Stimulated activated CD8-positive, alpha-beta memory T cell treated with anti-CD3 and anti-CD28 coated beads, Interleukin-4, amount 100 ng/mL, for 4 hours (primary cell): Measurements from ENCODE around the gene ATP1A1.

Experiments
- DNase-seq, 2 donors: peaks; one replicate each; pipeline ENCODE4 v3.0.0-alpha.2; 2020; ENCODE audit warnings: low read depth in 2 of 2, low spot score in 1 of 2

The ATP1A1 gene

DNA sequence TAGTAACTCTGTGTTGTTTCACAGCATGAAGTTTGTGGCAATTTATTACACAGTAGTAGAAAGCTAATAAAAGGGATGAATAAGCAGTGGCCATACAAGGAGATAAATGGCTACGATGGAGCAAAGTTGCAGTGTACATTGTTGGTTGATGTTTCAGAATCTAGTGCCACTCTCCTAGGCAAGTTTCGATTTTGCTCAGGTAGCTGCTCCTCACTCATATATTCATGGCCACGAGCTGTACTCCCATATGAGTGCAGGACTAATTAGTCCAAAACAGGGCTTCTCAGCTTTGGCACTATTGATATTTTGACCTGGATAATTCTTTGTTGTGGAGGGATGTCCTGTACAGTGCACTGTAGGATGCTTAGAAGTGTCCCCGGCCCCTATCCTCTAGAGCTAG is 30.0 kb upstream of the ATP1A1 start:
- no peak for DNase-seq

DNA sequence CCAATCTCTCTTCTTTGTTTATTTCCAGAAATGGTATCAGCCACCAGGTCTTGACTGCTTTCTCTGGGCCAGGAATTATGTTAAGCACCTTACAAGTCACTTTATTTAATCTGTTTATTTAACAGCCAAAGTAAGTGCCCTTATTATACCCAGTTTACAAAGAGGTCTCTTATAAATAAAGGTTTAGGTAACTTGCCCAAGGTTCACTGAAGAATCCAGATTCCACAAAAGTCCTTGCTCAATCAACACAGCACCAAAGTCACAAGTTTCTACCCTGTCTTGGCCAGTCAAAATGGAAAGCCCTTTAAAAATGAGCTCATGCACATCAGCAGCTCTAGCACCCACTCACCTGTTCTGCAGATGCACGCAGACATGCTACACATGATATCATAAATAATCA is 28.0 kb upstream of the ATP1A1 start:
- no peak for DNase-seq

DNA sequence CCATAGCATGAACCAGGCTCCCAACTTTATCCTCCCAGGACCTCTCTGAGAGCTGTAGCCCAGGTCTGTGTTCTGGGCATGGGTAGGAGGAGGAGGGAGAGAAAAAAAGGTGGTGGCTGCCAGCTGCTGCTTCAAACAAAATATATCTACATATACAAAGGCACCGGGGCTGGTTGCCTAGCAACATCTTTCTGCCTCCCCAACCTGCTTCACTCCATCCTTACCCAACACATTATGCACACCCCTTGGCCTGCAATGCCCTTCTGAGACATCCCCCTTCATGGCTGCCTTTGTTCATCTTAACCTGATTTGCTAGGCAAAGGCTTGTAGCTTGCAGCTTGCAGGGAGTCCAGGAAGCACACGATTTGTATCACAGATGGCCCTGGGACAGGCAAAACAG is 27.2 kb upstream of the ATP1A1 start:
- no peak for DNase-seq

GRCh38 chr1:116346943-116347673 is 25.9 kb upstream of the ATP1A1 start:
- DNase-seq: no peak

DNA sequence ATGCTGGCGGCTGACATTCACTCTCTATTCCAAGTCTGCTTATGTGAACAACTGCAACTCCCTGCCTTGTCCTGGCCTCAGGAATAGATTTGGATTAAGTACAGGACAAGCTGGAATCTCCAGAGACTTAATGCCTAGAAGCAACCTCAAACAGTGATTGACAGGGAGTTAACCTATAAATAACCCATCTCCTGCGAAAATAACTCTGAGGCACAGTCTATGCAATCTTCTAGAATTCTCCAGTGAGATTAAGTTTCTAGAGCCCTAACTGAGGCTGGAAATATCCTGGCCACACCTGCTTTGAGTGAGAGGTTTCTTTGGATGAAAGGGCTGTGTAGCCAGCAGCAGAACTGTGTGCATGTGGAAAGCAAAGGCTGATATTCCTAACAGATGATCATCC is 25.3 kb upstream of the ATP1A1 start:
- DNase-seq: no peak

- no peak for DNase-seq
Observed at GRCh38 chr1:116350097-116350645, 22.9 kb upstream of the ATP1A1 start.

DNA sequence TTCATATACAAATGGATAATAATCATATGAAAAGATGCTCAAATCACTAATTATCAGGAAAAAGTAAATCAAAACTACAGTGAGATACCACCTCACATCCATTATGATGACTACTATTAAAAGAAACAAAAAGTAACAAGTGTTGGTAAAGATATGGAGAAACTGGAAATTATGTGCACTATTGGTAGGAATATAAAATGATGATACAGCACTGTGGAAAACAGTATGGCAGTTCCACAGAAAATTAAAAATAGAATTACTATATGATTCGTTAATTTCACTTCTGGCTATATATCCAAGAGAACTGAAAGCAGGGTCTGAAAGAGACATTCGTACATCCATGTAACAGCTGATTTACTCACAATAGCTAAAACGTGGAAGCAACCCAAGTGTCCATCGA is 21.1 kb upstream of the ATP1A1 start:
- DNase-seq: no peak

DNA sequence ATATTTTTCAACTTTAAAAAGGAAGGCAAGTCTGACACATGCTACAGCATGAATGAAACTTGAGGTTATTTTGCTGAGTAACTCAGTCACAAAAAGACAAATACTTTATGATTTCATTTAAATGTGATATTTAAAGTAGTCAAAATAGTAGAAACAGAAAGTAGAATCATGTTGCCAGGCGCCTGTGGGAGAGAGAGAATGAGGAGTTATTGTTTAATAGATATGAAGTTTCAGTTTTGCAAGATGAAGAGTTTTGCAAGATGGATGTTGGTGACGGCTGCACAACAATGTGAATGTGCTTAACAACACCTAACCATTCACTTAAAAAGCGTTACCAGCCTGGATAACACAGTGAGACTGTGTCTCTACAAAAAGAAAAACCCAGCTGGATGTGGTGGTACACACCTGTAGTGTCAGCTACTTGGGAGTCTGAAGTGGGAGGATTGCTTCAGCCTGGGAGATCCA is 20.7 kb upstream of the ATP1A1 start:
- DNase-seq: no peak

- no peak for DNase-seq
Observed at GRCh38 chr1:116353155-116353554, 19.9 kb upstream of the ATP1A1 start.

DNA sequence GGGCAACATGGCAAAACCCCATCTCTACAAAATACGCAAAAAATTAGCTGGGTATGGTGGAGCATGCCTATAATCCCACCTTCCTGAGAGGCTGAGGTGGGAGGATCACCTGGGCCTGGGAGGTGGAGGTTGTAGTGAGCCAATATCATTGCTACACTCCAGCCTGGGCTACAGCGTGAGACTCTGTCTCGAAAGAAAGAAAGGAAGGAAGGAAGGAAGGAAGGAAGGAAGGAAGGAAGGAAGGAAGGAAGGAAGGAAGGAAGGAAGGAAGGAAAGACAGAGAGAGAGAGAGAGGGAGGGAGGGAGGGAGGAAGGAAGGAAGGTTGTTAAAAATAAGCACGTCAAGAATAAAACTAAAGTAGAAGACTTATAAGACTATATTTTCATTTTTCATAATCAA is 17.0 kb upstream of the ATP1A1 start:
- DNase-seq: no peak

DNA sequence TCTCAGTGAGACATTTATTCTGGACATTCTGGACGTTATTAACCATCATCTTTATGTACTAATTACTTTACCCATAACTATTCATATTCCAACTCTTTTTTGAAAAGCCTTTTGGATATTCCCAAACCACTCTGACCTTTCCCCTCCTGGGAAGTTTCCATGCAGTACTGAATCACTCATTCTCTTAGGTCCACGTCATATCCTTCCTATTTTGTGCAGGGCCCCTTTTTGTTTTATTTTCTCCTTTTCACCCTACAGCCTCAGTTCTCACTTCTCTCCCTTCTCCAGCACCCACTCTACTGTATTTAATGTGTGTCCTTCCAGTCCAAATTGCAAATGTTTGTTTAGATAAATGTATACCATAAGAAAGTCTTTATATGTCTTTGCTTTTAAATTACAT is 16.4 kb upstream of the ATP1A1 start:
- DNase-seq: no peak

DNA sequence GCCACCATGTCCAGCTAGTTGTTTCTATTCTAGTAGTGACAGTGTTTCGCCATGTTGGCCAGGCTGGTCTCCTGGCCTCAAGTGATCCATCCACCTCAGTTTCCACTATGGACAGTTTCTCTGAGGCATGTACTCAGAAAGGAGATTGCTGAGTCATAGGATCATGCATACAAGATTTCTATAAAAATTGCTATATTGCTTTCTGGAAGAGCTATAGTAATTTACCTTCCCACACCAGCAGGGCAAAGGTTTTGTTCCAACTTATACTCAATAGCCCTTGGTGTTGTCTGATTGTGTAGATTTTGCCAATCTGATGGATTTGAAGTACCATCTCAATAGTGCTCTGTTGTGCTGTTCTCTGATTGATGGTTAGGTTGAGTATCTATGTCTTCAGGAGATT is 15.6 kb upstream of the ATP1A1 start:
- DNase-seq: no peak

DNA sequence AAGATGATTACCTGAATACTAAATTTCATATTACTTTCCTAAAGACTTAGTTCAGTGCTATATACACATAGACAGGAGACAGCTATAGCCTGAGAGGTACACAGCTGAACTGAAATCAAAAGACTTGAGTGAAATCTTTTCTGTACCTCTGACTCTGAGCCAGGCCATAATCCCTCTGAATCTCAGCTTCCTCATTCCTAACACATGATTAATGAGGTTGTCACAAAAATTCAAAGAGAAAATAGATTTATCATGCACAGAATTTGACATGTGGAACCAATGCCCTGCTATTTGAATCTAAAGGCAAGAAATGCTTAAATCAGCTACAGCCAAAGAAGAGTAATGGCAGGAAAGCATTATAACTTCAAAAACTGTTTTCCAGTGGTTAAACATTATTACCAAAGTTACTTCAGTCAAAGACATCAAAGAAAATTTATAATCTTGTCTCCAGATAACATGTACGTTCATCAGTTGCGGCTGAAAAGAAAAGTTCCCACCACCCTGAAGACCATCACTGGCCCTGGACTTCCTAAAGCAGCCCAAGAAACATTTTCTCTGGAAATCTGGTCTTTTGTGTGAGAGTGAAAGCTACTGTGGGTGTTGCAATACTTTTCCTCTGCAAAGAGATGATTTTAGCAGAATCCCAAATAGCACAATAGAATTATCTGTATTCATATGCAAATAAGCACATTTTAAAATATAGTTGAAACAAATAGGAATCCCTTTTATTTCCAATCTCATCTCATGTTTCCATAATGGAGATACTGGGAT is 13.8 kb upstream of the ATP1A1 start:
- no peak for DNase-seq

DNA sequence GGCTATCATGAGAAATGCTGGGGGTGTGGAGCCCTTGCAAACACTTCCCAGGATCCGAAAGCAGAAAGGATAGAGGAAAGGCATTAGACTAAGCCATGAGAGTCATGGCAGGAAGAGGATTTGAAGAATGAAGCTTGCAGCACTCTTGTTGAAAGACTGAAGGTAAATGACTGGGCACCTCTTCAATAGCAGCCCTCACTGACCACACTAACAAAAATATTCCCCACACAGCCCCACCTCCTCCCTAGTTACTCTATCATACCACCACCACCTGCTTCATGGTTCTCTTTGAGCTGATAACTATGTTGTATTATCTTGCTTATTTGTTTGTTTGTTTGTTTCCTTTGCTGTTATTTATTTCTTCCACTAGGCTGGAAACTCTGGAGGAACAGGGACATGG is 13.2 kb upstream of the ATP1A1 start:
- DNase-seq: no peak

DNA sequence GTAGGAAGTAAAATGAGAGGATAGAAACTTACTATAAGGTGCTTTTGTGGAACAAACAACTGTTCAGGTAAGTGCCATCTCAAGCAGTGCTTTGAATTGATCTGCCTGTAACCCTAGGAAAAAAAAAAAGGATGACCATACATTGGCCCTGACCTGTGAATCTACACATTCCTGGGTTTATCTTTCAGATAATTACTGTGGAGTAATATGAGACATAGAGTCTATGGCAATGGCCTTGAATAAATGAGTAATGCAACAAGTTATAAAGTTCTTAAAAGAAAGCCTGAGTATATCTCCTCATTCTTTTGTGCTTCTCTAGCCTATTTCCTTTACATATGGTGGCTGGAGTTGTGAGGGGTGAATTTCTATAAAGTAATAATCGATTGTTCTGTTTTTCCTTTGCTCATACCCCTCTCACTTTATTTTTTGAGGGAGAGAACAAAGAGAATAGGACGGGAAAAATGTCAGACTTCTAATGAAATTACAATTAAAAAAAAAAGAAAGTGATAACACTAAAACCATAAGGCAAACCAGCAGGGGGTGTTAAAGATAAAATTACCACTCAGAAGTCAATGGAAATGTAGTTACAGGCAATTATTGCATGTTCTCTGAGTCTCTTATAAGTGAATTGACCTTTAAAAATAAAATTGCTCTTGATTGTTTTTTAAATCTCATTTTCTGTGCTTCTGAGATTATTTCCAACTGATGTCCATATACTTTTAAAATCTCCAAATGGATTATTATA is 12.4 kb upstream of the ATP1A1 start:
- no peak for DNase-seq

DNA sequence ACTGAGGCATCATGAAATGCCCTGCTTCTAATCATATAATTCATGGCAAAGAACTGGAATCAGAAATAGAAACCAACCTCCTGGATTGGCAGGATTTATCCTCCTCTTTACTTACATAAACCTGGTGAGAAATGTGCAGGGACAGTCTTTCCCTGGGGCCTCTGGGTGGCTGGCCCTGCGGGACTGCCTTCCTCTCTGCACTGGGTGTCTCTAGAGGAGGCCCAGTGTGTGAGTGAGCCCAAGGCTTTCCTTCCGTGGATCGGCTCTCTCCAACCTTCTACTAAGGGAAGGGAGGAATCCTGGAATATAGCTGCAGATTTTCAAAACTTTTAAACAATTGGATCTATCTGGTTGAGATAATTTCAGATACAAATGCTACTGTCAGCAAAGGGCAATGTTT is 11.4 kb upstream of the ATP1A1 start:
- DNase-seq: no peak

- DNase-seq: no peak
Observed at GRCh38 chr1:116362050-116362449, 11.0 kb upstream of the ATP1A1 start.

- no peak for DNase-seq
Observed at GRCh38 chr1:116365353-116365780, 7.7 kb upstream of the ATP1A1 start.

DNA sequence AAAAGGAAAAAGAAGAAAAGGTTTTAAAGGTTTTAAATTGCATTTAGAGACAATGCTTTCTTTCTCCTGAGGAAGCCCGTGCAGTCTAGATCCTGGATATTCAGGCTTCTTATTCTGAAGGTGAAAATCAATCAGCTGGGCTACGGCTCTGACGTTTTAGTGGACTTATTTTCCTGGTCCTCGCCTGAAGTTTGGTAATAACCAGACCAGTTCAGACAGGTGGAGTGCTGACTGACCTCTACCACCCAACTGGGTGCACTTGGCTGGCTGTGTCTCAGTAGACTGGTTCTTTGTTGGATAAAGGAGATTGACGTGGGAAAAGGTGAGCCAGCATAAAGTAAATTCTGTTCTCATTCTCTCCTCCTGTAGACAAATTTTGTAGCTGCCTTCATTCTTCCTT is 7.2 kb upstream of the ATP1A1 start:
- DNase-seq: no peak

DNA sequence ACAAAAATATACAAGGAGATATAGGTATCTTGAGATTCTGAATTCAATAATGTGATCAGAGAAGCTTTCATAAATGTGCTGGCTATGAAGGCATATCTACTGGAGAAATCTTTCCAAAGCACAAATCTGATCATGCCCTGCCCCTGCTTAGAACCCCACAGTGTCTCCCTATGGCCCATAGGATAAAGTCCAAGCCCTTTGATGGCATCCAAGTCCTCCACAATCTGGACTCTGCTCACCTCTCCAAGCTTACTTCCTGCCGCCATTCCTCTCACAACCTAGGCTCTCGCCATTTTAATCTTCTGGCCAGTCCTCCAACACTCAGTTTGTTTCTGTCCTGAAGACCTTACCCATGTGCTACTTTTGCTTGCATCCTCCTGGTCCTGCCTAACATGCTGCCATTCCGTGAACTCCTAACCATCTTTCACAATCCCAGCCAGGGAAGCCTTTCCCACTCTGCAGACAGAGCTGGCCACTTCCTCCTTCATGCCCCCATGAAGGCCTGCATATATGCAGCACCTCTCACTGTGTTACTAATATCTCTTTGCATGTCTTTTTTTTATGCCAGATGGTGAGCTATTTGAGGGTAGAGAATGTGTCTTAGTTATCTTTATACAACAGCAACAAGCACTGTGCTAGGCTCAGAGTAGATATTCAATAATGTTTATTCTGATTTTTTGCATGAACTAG is 5.6 kb upstream of the ATP1A1 start:
- DNase-seq: no peak

- DNase-seq: no peak
Observed at GRCh38 chr1:116368241-116368640, 4.8 kb upstream of the ATP1A1 start.
